ENCODE data around the gene CEBPE.

DNA sequence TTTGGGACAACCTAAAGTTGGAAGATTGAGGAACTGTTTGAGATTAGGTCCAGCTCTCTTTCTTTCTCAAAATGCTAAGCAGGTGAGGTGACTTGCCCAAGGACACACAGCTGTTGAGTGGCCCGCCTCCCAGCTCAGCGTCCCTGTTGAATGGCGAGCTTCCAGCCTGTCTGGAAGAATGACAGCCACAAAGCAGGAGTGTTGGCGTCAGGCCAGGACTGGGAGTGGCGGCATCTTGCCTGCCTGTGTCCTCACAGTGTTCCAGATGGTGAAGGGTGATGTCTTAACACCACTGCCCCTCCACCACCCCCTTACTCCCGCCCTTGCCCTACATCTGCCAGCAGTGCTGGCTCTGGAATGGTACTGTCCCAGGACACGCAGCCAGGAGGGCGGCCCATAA, 4.4 kb upstream of the CEBPE start:
- TF ChIP-seq, protein P1, sequence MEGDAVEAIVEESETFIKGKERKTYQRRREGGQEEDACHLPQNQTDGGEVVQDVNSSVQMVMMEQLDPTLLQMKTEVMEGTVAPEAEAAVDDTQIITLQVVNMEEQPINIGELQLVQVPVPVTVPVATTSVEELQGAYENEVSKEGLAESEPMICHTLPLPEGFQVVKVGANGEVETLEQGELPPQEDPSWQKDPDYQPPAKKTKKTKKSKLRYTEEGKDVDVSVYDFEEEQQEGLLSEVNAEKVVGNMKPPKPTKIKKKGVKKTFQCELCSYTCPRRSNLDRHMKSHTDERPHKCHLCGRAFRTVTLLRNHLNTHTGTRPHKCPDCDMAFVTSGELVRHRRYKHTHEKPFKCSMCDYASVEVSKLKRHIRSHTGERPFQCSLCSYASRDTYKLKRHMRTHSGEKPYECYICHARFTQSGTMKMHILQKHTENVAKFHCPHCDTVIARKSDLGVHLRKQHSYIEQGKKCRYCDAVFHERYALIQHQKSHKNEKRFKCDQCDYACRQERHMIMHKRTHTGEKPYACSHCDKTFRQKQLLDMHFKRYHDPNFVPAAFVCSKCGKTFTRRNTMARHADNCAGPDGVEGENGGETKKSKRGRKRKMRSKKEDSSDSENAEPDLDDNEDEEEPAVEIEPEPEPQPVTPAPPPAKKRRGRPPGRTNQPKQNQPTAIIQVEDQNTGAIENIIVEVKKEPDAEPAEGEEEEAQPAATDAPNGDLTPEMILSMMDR (IDR thresholded peaks at IDR 0.05 in 2 of 3, conservative IDR thresholded peaks at IDR 0.05 in 1 of 3; ENCODE audit: borderline replicate concordance in 1 of 3, insufficient read depth in 1 of 3, low read depth in 2 of 3, low read length in 2 of 3), result no peak
- no peak for TF ChIP-seq SRF (IDR thresholded peaks at IDR 0.05; ENCODE audit: low read depth)
- no peak for TF ChIP-seq FOSL1 (IDR thresholded peaks at IDR 0.05; ENCODE audit: low read depth)
- no peak for TF ChIP-seq POLR2AphosphoS5 (IDR thresholded peaks at IDR 0.05; ENCODE audit: low read depth, low read length)
- no peak for TF ChIP-seq ZNF274 (IDR thresholded peaks at IDR 0.05; ENCODE audit: low read depth, low read length)
- no peak for TF ChIP-seq ZFX (IDR thresholded peaks at IDR 0.05)
- TF ChIP-seq, protein P2, sequence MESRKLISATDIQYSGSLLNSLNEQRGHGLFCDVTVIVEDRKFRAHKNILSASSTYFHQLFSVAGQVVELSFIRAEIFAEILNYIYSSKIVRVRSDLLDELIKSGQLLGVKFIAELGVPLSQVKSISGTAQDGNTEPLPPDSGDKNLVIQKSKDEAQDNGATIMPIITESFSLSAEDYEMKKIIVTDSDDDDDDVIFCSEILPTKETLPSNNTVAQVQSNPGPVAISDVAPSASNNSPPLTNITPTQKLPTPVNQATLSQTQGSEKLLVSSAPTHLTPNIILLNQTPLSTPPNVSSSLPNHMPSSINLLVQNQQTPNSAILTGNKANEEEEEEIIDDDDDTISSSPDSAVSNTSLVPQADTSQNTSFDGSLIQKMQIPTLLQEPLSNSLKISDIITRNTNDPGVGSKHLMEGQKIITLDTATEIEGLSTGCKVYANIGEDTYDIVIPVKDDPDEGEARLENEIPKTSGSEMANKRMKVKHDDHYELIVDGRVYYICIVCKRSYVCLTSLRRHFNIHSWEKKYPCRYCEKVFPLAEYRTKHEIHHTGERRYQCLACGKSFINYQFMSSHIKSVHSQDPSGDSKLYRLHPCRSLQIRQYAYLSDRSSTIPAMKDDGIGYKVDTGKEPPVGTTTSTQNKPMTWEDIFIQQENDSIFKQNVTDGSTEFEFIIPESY (IDR thresholded peaks at IDR 0.05; ENCODE audit: extremely low read depth, insufficient replicate concordance, low read length), result no peak
- TF ChIP-seq SIN3A (IDR thresholded peaks at IDR 0.05; ENCODE audit: low read depth), result no peak
- TF ChIP-seq, protein P3, sequence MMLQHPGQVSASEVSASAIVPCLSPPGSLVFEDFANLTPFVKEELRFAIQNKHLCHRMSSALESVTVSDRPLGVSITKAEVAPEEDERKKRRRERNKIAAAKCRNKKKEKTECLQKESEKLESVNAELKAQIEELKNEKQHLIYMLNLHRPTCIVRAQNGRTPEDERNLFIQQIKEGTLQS (IDR thresholded peaks at IDR 0.05), result no peak
- TF ChIP-seq, protein P4, sequence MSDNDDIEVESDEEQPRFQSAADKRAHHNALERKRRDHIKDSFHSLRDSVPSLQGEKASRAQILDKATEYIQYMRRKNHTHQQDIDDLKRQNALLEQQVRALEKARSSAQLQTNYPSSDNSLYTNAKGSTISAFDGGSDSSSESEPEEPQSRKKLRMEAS (IDR thresholded peaks at IDR 0.05), result no peak
- no peak for TF ChIP-seq POLR2A (IDR thresholded peaks at IDR 0.05; ENCODE audit: borderline replicate concordance, extremely low read depth, insufficient read depth, insufficient read length)
